GM21619 (cell line): ENCODE measurements around the gene TMEM9.

ENCODE experiments used
- ATAC-seq: cut with Tn5 transposase; IDR thresholded peaks from one replicate; pipeline ENCODE4 v1.9.1; 2021; ENCODE audit not compliant: unreplicated experiment

TMEM9 gene

DNA sequence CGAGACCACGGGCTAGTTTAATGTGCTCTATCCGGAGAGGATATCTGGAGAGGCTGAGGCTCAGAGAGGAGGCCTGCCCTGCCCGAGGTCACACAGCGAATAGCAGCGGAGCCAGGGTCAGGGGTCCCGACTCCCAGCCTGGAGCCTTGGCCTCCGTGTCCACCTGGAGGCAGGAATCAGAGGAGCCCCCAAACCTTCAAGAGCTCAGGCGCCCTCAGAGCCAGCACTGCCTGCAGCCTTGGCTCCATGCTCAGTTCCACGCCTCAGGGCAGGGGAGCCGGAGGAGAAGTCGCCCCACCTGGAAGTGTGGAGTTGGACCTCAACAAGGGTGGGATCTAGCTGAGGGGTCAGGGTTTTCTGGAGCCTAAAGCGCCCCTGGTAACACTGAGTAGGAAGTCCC lies 25.3 kb downstream of the TMEM9 start:
- no peak for ATAC-seq

DNA sequence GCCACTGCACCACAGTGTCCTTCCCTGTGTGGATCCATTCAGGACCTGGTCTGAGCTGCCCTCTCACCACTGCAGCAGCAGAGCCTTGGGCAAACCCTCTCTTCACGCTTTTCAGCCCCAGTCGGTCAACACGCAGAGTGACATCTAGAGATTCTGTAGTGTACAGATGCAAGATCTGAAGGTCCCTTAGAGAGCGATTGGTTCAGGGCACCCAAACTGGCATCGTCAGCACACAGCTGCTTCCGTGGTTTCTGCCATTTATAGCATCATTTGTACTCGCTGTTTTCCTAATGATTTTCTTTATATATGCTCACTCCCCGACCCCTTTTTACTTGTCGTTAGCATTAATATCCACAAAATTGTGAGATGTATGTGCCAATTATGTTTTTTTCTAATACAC lies 25.8 kb downstream of the TMEM9 start:
- ATAC-seq = no peak

DNA sequence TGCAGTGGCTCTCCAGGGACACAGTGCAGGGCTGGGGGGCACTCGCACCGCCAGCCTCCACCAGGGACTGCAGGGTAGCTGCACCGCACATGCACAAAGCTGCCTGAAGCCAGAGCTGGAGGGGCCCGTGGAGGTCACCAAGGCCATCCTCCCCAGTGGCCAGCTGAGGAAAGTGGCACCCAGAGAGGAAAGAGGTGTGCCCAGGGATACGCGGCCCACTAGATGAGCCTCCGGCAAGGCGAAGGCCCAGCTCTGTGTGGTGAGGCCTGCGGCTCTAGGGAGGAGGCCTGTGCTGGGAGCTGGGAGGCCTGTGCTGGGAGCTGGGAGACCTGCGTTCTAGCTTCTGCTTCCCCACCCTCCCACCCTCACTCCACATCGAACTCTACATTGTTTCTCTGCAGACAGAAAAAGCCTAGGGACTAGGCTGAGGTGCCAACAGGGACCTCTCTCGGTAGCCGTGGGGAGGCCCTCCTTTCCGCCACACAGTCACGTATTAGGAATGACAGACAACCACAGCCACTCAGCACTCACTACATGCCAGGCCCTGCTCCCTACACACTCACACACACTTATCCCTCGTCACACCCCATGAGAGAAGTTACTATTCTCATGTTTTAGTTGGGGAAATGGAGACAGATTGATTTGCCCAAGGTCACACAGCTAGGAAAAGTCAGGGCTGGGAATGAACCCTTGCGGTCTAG lies 26.4 kb downstream of the TMEM9 start:
- no peak for ATAC-seq

DNA sequence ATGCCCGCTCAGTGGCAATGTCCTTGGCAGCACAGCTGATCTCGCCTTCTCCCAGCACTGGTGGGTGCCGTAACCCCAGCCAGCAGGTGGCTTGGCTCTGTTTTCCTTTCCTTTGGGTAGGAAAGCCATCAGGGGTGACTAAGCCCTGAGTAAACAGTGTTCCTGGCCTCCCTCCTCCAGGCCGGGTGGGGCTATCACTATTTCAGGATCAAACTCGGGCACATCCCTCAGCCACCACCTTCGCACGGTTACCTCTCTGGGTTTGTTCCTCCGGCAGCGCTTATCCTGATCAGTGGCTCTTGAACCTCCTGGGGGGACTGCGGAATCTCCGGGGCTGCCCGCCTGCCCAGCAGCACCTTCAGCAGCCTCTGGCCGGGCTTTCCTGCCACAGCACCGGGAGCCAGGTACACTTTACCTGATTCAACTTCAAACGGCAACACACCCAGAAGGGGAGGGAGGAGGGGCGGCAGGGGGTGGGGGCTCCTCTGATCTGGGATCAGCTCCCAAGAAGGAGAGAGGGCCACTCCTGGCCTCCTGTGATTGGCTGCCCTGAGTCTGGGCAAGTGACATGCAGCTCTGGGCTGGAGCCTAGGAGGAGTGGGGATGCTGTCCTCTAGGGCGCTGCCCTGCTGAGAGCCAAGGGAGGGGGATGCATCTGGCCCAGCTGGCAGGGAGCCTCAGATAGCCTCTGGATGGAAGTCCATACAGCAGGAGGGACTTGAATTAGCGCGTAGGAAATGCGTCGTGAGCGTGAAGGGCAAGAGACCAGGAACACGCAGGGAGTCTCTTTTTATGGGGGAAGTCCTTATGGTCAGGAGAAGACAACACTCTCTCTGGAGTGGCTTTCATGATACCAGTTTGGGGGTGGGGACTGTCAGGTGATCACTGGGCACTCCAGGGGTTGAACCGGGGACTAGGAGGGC lies 27.2 kb downstream of the TMEM9 start, which contains the start of gene ASCL5:
ASCL5 (minus strand) TSS at position 353 of the 923 bp plus-strand sequence. CDS start 11,812 bp downstream, outside the sequence.
- ATAC-seq = no peak

DNA sequence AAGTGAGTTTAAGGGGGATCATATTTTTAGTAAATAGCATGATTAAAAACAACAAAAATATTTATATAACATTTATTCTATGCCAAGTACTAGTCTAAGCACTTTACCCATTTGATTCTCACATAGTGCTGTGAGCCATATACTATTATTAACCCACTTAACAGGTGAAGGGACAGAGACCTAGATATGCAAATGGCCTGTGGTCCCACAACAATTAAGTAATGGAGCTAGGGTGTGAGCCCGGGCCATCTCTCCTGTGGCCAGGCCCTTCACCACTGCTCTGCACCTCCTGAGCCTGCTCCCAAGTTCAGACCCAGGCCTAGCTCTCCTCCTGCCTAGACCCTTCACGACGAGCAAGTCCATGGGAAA lies 27.8 kb downstream of the TMEM9 start:
- no peak for ATAC-seq

DNA sequence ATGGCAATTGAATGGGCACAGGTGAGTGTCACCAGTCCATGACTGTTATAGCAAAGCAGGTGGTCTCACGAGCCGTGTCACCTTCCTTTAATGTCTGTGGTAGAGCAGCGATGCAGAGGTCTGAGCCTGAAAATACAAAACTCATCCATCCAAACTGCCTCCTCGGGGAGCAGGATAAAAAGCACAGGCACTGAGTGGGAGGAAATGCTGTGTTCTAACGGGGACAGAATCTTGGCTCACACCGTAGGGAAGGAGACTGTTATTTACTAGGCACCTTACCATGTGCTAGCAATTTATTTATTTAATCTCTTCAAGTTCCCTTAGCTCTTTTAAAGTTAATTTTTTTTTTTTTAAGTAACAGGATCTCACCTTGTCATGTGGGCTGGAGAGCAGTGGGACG lies 28.5 kb downstream of the TMEM9 start:
- ATAC-seq = no peak

DNA sequence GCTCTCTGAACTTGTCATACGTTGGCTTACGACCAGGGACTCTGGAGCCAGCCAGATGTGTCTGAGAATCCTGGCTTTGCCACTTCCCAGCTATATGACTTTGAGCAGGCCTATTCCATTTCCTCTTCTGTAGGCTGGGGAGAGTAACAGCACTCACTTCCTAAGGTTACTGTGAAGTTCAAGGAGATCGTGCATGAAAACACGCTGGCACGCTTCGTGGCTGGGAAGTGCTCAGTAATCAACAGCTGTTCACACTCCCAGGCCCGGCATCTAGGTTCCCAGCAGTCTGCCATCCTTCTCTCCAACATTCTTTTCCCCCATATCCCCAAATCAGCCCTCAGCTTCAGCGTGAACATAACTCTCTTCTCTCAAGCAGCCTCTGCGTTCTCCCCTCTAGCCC lies 29.3 kb downstream of the TMEM9 start:
- ATAC-seq = no peak

DNA sequence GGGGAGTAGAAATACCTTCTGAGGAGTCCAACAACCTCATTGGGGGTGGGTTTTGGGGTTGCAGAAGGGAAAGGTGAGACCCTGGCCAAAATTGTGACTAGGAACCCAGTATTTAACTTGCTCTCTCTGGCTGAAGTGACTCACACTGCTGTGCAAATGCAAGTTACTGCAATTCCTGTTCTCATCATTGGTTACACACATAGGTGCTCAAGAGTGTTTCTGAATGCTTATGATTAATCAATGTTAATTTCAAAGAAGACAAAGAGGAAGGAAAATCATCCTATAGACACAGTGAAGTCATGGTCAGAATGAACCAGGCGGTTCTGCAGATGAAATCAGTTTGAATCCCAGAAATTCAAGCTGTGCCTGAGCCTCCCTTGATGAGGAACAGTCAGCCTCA lies 30.4 kb downstream of the TMEM9 start:
- no peak for ATAC-seq

DNA sequence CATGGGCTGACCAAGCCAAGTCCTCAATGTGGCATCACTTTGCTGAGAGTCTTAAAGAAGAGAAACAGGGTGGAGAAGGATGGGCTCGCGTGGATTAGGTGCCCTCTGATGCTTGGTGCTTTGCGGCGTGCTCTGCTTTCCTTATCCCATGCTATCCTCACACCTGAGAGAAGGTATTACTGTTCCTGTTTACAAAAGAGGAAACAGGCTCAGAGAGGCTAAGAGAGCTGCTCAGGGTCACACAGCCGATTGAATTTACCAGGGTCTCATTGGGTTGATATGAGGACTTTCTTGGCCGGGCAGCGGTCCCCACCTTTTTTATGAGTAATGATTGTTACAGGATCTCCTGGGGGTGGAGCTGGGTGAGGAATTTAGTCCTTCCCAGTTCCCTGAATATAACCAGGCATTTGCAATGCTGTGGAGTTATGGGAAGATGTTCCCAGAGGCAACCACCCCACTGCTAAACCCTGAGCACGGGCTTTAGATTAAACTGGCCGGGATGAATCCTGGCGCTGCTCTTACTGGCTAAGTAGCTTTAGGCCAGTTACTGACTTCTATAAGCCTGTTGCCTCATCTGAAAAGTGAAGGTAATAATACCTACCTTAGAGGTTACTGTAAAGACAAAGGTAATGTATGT lies 31.8 kb downstream of the TMEM9 start:
- no peak for ATAC-seq

DNA sequence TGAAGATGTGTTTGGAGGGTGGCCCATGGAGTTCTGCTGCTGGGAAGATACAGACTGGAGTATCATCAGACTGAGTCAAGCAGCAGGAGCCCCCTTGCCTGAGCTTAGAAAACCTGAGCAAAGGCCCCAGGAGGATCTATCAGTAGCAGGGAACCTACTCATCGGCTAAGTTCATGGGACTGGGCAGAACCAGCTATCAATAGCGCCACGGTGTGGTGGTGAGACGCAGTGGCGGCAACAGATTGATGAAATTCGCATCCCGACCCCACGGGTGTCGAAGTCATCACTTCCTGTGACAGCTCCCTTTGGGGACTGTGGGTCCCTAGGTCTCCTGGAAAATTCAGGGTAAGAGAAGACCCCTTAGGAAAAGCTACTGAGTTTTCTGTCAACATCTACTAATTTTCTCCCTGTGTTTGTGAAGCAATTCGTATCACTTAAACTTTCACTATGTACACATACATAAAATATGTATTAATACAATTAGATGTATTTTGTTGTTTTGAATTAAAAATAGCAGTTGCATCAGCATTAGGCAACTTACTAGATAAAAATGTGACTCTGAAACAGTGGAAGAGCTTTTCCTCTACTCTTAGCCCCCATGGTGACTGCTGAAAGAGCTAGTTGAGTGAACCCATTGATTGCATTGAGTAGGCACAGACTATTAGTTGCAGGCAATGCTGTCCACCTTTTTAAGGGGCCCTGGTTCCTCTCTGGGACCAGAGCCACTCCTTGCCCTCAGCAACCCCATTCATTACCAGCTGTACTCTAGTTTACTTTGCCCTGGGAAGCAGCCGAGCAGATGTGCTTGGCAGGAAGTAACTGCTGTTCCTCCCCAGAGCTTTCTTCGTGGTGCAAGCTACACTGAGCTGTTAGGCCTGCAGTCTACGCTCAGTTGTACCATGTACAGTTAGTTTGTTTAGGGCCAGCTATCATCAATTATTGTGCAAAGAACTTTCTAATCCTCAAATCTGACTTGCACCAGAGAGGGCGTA lies 34.8 kb downstream of the TMEM9 start:
- no peak for ATAC-seq

DNA sequence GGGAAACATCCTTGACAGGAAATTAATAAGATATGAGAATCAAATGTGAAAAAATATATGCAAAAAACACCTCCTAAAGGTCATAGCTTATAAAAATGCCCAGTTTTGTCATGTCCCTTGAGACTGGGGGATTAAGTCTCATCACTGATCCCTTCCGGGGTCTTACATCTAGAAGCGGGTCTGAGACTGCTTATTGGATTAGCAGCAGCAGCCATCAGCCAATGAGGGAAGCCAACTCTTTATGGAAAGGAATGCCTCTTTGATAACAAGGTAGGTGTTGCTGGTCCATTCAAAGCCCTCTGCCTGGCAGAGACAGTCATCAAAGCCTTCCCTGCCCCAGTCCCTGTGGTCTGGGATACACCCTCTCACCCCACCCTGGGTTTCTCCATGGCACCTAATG lies 38.2 kb downstream of the TMEM9 start:
- ATAC-seq = no peak

DNA sequence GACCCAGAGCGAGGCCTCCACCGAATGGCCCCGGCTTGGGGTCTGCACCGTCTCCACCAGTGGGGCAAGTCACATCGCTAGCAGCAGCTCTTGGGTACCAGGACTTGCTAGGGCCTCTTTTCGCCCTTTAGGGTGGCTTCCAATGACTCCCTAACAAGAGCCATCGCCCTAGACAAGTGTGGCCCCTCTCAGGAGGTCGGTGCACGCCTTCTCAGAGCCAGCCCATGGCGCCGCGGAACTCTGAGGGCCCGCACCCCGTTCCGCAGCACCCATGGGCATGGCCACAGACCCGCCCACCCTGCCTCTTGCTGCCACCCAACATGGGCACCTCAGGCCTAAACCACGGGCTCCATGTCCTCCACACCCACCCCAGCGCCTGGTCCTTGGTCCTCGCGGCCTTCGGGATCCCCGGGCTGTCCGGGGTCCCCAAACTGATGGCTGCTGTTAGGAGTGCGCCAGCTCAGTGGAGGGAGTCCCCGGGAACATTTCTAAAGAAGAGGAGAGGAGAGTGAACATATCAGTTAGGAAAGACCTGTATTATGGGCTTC lies 38.8 kb downstream of the TMEM9 start:
- ATAC-seq = no peak

DNA sequence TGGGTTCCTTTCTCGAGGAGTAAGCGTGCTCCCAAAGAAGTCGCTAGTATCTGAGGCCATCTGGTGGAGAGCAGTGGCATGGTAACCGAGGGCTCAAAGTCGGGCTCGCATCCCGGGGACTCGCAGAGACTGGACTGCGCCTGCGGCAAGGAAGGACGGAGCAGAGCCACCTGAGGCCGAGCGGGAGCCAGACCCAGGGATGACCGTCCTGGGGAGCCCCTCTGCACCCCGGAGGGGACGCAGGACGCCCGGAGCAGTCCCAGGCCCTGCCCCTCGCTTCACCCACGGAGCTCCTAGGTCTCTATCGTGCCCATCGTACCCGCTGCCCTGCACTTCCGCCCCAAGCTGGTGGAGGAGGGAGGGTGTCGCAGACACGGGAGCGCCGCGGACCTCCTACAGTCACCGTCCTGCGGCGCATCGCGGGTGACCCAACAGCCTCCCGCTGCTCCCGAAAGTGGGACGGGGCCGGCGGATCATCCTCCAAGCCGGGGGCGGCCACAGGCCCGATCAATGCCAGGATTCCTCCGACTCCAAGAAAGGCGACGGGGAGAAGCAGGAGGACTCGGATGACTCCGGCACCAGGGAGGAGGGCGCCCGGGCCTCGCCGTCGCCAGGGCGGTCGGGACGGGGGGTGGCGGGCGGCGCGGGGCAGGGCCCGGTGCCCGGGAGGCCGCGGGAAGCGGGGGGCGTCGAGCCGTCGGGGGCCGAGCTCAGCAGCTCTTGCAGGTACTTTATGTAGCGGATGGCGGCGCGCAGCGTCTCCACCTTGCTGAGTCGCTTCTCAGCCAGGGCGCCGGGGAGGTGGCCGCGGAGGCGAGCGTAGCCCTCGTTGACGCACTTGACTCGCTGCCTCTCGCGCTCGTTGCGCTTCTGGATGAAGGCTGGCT lies 39.8 kb downstream of the TMEM9 start:
- ATAC-seq = peak; percentile 90

DNA sequence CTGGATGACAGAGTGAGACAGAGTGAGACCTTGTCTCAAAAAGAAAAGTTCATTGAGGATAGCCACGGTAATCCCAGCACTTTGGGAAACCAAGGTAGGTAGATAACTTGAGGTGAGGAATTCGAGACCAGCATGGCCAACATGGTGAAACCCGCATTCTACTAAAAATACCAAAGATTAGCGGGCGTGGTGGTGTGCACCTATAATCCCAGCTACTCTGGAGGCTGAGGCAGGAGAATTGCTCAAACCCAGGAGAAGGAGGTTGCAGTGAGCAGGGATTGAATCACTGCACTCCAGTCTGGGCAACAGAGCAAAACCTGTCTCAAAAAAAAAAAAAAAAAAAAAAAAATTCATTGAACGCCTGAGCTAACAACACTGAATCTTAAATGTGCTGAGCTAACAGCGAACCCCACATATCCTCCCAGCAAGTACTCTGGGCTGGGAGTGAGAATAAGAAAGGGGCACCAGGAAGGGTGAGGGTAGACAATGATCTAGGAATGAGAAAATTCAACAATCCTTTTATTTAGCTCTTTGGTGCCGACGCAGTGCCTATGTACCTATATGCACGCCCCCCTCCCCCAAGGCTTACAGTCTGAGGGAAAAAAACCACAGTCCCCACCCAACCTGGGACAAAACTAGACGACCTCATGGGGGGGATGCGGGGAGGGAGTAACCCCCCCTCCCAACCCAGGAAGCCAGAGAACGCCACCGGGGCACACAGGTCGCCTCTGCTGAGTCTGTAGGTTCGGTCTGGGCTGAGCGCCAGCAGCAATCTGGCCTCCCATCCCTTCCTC lies 40.6 kb downstream of the TMEM9 start:
- ATAC-seq = no peak

DNA sequence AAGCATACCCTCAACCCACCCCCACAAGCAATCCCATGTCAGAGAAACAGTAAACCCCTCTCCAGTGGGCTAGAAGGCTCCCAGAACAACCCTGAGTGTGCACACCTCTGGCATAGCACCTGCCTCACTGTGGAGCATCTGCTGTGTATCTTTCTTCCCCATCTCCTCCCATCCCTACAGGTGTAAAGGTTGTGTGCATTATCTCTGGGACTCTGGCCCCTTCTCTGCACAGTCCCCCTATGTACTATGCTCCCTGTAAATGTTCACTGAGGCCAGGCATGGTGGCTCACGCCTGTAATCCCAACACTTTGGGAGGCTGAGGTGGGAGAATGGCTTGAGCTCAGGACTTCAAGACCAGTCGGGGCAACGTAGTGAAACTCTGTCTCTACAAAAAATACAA lies 41.3 kb downstream of the TMEM9 start:
- no peak for ATAC-seq

DNA sequence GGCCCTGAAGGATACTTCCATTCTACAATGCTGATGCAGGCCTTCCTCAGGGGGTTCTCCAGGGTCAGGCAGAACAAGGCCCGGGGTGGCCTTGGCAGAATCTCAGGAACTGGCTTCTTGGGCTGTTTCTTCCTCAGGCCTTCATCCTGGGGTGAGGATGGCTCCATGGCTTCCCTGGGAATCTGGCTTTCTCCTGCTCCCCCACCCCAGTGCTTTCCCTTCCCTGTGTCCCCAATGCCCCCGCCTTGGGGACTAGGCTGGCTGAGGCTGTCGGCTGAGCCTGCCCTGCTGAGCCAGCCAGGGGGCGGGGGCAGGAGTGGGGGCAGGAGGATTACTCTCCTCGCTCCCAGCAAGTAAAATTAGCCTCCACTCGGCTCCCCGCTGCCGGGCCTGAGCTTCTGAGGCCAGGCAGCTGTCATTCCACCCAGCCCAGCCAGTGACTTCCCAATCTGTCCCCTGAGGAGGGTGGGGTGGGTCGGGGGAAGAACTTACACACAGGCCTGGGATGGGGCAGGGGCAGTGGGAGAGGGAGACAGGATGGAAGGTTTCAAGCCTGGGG lies 42.0 kb downstream of the TMEM9 start, which contains the start of gene CACNA1S:
CACNA1S (minus strand) TSS at position 254 of the 559 bp plus-strand sequence; CDS start at position 167, 87 bp downstream.
- no peak for ATAC-seq

DNA sequence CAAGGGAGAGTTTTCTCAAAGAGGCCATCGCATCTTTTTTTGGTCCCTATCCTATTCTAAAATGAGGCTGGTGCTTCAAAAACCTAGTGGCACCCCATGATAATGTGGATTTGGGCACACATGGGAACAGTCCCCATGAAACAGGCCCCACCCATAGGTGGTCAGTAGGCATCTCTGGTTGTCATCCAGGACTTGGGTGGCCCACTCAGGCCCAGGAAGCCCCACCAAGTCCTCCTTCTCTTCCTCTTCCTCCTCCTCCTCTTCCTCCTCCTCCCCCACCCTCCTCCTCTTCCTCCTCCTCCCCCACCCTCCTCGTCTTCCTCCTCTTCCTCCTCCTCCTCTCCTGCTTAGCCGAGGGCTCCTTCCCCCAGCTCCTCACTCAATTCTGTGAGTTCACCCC lies 42.6 kb downstream of the TMEM9 start:
- ATAC-seq = no peak

DNA sequence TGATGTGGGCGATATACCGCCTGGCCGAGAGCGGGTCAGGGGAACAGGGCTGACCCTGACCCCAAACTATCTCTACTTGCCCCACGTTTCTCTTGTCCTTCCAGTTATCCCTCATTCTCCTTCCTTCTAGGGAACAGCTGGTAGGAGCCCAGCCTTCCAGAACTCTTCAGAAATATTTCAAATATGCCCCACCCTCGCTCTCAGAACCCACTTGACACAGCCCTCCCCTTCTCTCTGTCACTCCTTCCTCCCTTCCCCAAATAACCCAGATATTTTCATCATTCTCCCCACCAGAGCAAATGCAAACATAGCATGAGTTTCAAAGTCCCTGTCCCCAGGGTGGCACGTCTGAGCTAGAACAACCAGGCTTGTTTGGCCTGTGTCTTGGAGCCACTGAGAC lies 43.1 kb downstream of the TMEM9 start:
- ATAC-seq = no peak
